ENCODE measurements around the gene DMRT1.

Gene DMRT1

DNA sequence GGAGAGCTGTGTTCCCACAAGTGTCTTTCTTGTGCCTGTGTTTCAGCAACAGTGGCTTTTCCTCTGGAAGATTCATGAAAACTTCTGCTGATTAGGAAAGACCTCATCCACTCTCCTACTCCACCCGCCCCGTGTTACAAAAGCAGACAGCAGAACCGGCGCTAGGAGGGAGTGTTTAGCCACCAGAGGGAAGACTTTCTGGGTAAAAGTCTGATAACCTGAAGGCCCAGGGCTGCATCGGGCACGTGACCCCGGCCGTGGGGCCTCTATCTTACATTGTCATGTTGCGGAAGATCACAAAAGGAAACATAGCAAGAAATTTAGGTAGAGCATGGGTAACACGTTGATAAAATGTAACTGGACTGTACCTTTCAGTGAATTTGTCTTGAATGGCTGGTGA lies 176.6 kb downstream of the DMRT1 start:
- no peaks in the 10 kb centered on the region for H3K27me3 ChIP-seq (ENCODE audit: insufficient read depth, low read depth)
- no peaks in the 10 kb centered on the region for H3K36me3 ChIP-seq (ENCODE audit: insufficient read depth)
- H2AFZ ChIP-seq (ENCODE audit: low read depth), result no peak overlapping the region
- H3K4me1 ChIP-seq (ENCODE audit: low read depth, poor library complexity, severe bottlenecking), result no peaks in the 10 kb centered on the region
- H4K20me1 ChIP-seq (ENCODE audit: insufficient read depth), result no peaks in the 10 kb centered on the region
- TF ChIP-seq, protein P1, sequence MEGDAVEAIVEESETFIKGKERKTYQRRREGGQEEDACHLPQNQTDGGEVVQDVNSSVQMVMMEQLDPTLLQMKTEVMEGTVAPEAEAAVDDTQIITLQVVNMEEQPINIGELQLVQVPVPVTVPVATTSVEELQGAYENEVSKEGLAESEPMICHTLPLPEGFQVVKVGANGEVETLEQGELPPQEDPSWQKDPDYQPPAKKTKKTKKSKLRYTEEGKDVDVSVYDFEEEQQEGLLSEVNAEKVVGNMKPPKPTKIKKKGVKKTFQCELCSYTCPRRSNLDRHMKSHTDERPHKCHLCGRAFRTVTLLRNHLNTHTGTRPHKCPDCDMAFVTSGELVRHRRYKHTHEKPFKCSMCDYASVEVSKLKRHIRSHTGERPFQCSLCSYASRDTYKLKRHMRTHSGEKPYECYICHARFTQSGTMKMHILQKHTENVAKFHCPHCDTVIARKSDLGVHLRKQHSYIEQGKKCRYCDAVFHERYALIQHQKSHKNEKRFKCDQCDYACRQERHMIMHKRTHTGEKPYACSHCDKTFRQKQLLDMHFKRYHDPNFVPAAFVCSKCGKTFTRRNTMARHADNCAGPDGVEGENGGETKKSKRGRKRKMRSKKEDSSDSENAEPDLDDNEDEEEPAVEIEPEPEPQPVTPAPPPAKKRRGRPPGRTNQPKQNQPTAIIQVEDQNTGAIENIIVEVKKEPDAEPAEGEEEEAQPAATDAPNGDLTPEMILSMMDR (conservative IDR thresholded peaks at IDR 0.05; ENCODE audit: low read depth, low read length), result no peak
- H3K9ac ChIP-seq, result no peak overlapping the region
- no peaks in the 10 kb centered on the region for H3K79me2 ChIP-seq (ENCODE audit: insufficient read depth, low read depth)
- H3K4me2 ChIP-seq, result no peak overlapping the region
- no peak overlapping the region for H3K4me3 ChIP-seq (IDR thresholded peaks at IDR 0.05; ENCODE audit: insufficient read depth, low read depth, low read length)
- no peak overlapping the region for H3K27ac ChIP-seq

Measured in KMS-11 (cell line).